ENCODE results near the gene NRG3. TPM values are rescaled to one million over a fixed set of nuclear protein-coding genes. Genes with fewer than 3 reads are reported as not detected.

NRG3 gene
- total RNA-seq, 6 experiments from 2014 or later, result not detected

GRCh38 chr10:82683945-82684344 is 809.0 kb downstream of the NRG3 start:
- Mint-ChIP-seq H3K27me3 (ENCODE audit: insufficient read depth) (no peaks in the 10 kb centered on the region), H3K9me3 (peaks cover 10% of the 10 kb centered on the region), H3K4me1 (ENCODE audit: low read depth) (no peaks in the 10 kb centered on the region), H3K36me3 (ENCODE audit: low read depth) (no peaks in the 10 kb centered on the region), H3K27ac (no peak overlapping the region), H3K4me3 (no peak overlapping the region)
- no peak for DNase-seq
- TF ChIP-seq CTCF (IDR thresholded peaks at IDR 0.05), result no peak

GRCh38 chr10:82685087-82685486 is 810.1 kb downstream of the NRG3 start:
- DNase-seq, result no peak
- Mint-ChIP-seq H3K9me3 (peaks cover 8% of the 10 kb centered on the region; the same call in 1 of the 2 replicates), H3K4me3 (no peak overlapping the region), H3K27ac (no peak overlapping the region), H3K36me3 (ENCODE audit: low read depth) (no peaks in the 10 kb centered on the region), H3K27me3 (ENCODE audit: insufficient read depth) (no peaks in the 10 kb centered on the region), H3K4me1 (ENCODE audit: low read depth) (no peaks in the 10 kb centered on the region)
- no peak for TF ChIP-seq CTCF (IDR thresholded peaks at IDR 0.05)

- H3K4me3 Mint-ChIP-seq, result no peak overlapping the region
- H3K27me3 Mint-ChIP-seq (ENCODE audit: insufficient read depth), result no peaks in the 10 kb centered on the region
- peaks cover 28% of the 10 kb centered on the region for H3K9me3 Mint-ChIP-seq
- no peaks in the 10 kb centered on the region for H3K4me1 Mint-ChIP-seq (ENCODE audit: low read depth)
- H3K27ac Mint-ChIP-seq, result no peak overlapping the region
- no peak for DNase-seq
- no peaks in the 10 kb centered on the region for H3K36me3 Mint-ChIP-seq (ENCODE audit: low read depth)
- TF ChIP-seq CTCF (IDR thresholded peaks at IDR 0.05), result no peak
These were observed 816.2 kb downstream of the NRG3 start for GRCh38 chr10:82691211-82691610.

- no peaks in the 10 kb centered on the region for H3K36me3 Mint-ChIP-seq (ENCODE audit: low read depth)
- TF ChIP-seq CTCF (IDR thresholded peaks at IDR 0.05), result no peak
- no peak overlapping the region for H3K4me3 Mint-ChIP-seq
- DNase-seq, result no peak
- peaks cover 28% of the 10 kb centered on the region for H3K9me3 Mint-ChIP-seq
- no peak overlapping the region for H3K27ac Mint-ChIP-seq
- no peaks in the 10 kb centered on the region for H3K27me3 Mint-ChIP-seq (ENCODE audit: insufficient read depth)
- no peaks in the 10 kb centered on the region for H3K4me1 Mint-ChIP-seq (ENCODE audit: low read depth)
These were observed 817.5 kb downstream of the NRG3 start for GRCh38 chr10:82692458-82692857.

GRCh38 chr10:82721831-82722230 is 846.8 kb downstream of the NRG3 start:
- no peak for DNase-seq
- TF ChIP-seq CTCF (IDR thresholded peaks at IDR 0.05), result no peak
- no peak overlapping the region for H3K27ac Mint-ChIP-seq
- H3K9me3 Mint-ChIP-seq, result peaks cover 14% of the 10 kb centered on the region
- peaks cover 2% of the 10 kb centered on the region; the same call in 1 of the 2 replicates for H3K36me3 Mint-ChIP-seq (ENCODE audit: low read depth)
- H3K27me3 Mint-ChIP-seq (ENCODE audit: insufficient read depth), result peaks cover 2% of the 10 kb centered on the region; the same call in 1 of the 2 replicates
- no peaks in the 10 kb centered on the region for H3K4me1 Mint-ChIP-seq (ENCODE audit: low read depth)
- no peak overlapping the region for H3K4me3 Mint-ChIP-seq

- Mint-ChIP-seq H3K9me3 (peaks cover 16% of the 10 kb centered on the region), H3K27me3 (ENCODE audit: insufficient read depth) (peaks cover 2% of the 10 kb centered on the region; the same call in 1 of the 2 replicates), H3K4me3 (no peak overlapping the region), H3K4me1 (ENCODE audit: low read depth) (no peaks in the 10 kb centered on the region), H3K36me3 (ENCODE audit: low read depth) (peaks cover 4% of the 10 kb centered on the region; the same call in 1 of the 2 replicates), H3K27ac (no peak overlapping the region)
- no peak for DNase-seq
- no peak for TF ChIP-seq CTCF (IDR thresholded peaks at IDR 0.05)
These were observed 847.3 kb downstream of the NRG3 start for GRCh38 chr10:82722273-82722672.

Measured in HFFc6 (cell line).